Amniotic epithelial cell (primary cell): ENCODE results near the gene ZNF414.

Source experiments
- DNase-seq: peaks from one replicate; pipeline ENCODE4 v3.0.0-alpha.2; 2010; ENCODE audit warnings: low read depth

The ZNF414 gene

DNA sequence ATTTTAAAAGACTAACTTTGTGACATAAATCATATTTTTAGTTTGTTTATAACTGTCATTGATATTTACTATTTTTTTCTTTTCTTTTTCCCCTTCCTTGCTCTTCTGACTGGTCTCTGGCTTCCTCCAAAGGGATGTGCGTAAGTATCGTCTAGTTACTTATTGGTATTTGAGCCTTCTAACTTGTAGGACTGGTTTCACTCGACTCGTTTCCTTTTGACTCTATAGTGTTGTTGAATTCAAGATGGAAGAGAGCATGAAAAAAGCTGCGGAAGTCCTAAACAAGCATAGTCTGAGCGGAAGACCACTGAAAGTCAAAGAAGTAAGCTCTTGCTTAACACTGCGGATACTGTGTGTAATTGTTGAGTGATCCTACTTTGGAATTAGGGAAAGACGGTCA lies 50.6 kb downstream of the ZNF414 start:
- DNase-seq = no peak

DNA sequence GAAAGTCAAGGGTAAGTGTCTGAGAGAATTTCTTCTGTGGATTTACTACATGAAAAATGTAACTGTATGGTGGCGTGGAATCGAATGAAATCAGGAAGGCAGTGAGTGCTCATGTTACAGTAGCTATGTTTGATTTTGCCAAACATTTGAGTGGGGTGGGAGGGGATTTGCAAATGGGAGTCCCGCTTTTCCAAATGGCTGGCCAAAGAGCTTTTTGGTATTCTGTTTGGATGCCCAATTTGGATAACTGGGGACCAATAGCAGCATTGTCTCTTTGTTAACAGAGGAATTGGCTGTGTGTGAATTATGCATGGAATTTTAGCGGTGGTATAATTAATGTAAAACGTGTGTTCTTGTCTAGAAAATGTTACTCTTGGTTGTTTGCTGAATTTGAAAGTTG lies 51.4 kb downstream of the ZNF414 start:
- no peak for DNase-seq

DNA sequence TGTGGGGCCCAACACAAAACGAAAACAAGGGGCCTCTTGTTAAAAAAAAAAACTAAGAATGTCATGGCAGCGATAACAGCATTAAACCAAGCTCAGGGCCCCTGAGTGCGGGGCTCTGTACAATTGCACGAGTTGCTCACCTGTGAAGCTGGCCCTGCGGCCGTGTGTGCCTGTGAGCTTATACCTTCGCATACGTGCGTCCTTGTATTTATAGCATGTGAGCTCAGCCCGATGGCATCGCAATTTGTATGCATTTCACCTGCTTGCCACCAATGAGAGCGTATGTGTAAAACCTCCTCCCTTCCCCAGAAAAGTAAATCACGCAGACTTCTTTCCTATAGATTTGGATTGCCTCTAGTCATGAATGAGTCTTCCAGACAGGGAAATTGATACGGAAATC lies 52.1 kb downstream of the ZNF414 start:
- no peak for DNase-seq

DNA sequence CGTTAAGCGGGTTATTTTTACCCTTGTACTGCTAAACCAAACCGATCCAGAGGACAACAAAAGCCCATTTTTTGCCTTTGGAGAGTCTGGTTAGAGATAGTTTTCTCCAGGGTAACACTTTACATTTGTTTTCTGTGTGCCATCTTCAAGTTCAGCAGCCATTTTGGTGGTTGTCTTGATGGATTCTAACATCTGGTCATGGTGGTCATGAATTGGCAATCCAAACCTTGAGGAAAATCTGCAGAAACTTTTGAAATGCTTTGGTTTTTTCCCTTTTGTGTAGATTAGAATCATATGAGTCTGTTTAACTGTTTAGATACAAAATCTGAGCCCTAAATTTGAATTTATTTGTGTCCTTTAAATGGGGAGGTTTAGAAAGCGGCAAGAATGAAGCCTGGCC lies 52.6 kb downstream of the ZNF414 start:
- DNase-seq = no peak

DNA sequence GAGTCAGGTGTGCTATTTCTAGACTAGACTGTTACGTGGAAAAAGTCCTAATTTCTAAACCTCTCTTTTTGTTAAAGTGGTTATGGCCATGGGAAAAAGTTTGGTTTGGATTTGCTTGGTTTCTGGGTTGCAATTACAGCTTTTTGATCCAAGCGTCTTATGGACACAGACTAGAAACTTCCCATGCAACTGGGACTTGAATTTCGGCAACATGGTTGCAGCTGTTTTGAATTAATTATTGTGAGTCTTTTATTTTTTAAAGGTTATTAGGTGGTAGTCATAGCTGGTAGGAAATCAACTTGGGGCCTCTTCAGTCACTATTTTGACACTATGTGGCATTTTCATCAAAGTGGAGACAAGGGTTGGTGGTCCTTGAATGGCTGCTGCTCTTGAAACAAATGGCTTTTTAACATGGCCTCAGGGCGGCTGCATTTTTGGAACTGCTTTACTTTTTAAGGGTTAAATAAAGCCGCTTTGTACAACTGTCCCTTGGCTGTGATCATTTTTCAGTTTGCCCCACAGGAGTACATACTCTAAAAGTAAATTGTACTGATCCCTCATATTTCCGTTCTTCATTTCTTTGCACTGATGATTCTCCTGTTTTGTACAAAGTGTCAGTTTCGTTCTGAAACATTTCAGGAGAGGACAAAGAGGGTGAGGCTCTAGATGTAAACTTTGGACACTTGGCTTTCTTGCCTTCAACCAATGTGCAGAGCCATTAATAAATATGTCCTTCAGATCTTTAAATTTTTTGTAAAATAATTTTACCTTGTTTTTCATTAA lies 53.3 kb downstream of the ZNF414 start:
- no peak for DNase-seq
